NCI-H1092 (cell line): ENCODE results near the gene LDB3.

Experiments used
- DNase-seq: peaks from one replicate; lab custom pipeline; 2025; lab: John Stamatoyannopoulos, UW

Gene LDB3

GRCh38 chr10:86685893-86686632 lies 17.8 kb downstream of the LDB3 start:
- no peak for DNase-seq

GRCh38 chr10:86686972-86687371 lies 18.7 kb downstream of the LDB3 start:
- DNase-seq = no peak

- no peak for DNase-seq
Observed at GRCh38 chr10:86687750-86688149, 19.4 kb downstream of the LDB3 start.

- no peak for DNase-seq
Observed at GRCh38 chr10:86688398-86688921, 20.1 kb downstream of the LDB3 start.

- DNase-seq = no peak
Observed at GRCh38 chr10:86689146-86689545, 20.8 kb downstream of the LDB3 start.

GRCh38 chr10:86690231-86690630 lies 21.9 kb downstream of the LDB3 start:
- DNase-seq = no peak

GRCh38 chr10:86690657-86691084 lies 22.4 kb downstream of the LDB3 start:
- no peak for DNase-seq

GRCh38 chr10:86691333-86692022 lies 23.2 kb downstream of the LDB3 start:
- DNase-seq = no peak

- no peak for DNase-seq
Observed at GRCh38 chr10:86692023-86692514, 23.8 kb downstream of the LDB3 start.

GRCh38 chr10:86692664-86693063 lies 24.4 kb downstream of the LDB3 start:
- no peak for DNase-seq

- no peak for DNase-seq
Observed at GRCh38 chr10:86693275-86693674, 25.0 kb downstream of the LDB3 start.

- no peak for DNase-seq
Observed at GRCh38 chr10:86693721-86694369, 25.5 kb downstream of the LDB3 start.

GRCh38 chr10:86698207-86698940 lies 30.1 kb downstream of the LDB3 start:
- DNase-seq = no peak

- no peak for DNase-seq
Observed at GRCh38 chr10:86699125-86699524, 30.8 kb downstream of the LDB3 start.

GRCh38 chr10:86699541-86699940 lies 31.2 kb downstream of the LDB3 start:
- no peak for DNase-seq

- DNase-seq = no peak
Observed at GRCh38 chr10:86699991-86700840, 31.9 kb downstream of the LDB3 start.

- no peak for DNase-seq
Observed at GRCh38 chr10:86700851-86701617, 32.7 kb downstream of the LDB3 start.

- DNase-seq = no peak
Observed at GRCh38 chr10:86703176-86703575, 34.9 kb downstream of the LDB3 start.

GRCh38 chr10:86705139-86705538 lies 36.8 kb downstream of the LDB3 start:
- no peak for DNase-seq

- DNase-seq = no peak
Observed at GRCh38 chr10:86705905-86706304, 37.6 kb downstream of the LDB3 start.
